22Rv1 (cell line): ENCODE results near the gene ENO1.
A peak's percentile ranks its signal among the peaks of the same experiment; 100 is the strongest.

Source experiments
- H3K27ac ChIP-seq: fragments of 450-650 bp; 2 replicates; pipeline ENCODE4 v1.5.1; 2017
- CTCF ChIP-seq: fragments of 450-650 bp; IDR thresholded peaks from 2 replicates; pipeline ENCODE4 v1.5.1; 2017; ENCODE audit warnings: mild to moderate bottlenecking
- ZFX ChIP-seq: fragments of 450-650 bp; IDR thresholded peaks from 2 replicates; pipeline ENCODE4 v1.6.1; 2017; ENCODE audit warnings: antibody characterized with exemption, borderline replicate concordance

The ENO1 gene

GRCh38 chr1:8818325-8818775, 60.1 kb downstream of the ENO1 start:
- peak overlapping the region; percentile 93 for H3K27ac ChIP-seq
- no peak for TF ChIP-seq ZFX
- no peak for TF ChIP-seq CTCF

GRCh38 chr1:8817412-8818324, 60.8 kb downstream of the ENO1 start, which contains the start of gene RERE:
Gene RERE (minus strand): TSS chr1:8817640.
- H3K27ac ChIP-seq, result peak within 1 kb of the TSS; percentile 93
- TF ChIP-seq ZFX, result no peak
- 0 out of 2 replicates have a peak, but pooled peaks have one; percentile 11 for TF ChIP-seq CTCF

GRCh38 chr1:8816831-8817411, 61.6 kb downstream of the ENO1 start:
- TF ChIP-seq CTCF (no peak), ZFX (no peak)
- peak overlapping the region; percentile 93 for H3K27ac ChIP-seq

- peak overlapping the region; percentile 93 for H3K27ac ChIP-seq
- TF ChIP-seq CTCF (no peak), ZFX (no peak)
Observed at GRCh38 chr1:8816264-8816663, 62.2 kb downstream of the ENO1 start.

- TF ChIP-seq ZFX (no peak), CTCF (no peak)
- H3K27ac ChIP-seq, result peak overlapping the region; percentile 93; the same call in 1 of the 2 replicates
Observed at GRCh38 chr1:8815582-8816151, 62.8 kb downstream of the ENO1 start.

- H3K27ac ChIP-seq, result peak overlapping the region; percentile 93; the same call in 1 of the 2 replicates
- TF ChIP-seq ZFX (no peak), CTCF (peak; percentile 62)
Observed at GRCh38 chr1:8814865-8815264, 63.6 kb downstream of the ENO1 start.
